HG02884 (cell line): ENCODE measurements around the gene JPT2.
"Not testable (repeated sequence)": the region's sequence is repeated elsewhere in the genome, so short reads cannot be mapped to it uniquely, and the experiment has no call there.

Source experiments
- ATAC-seq: cut with Tn5 transposase; IDR thresholded peaks from one replicate; pipeline ENCODE4 v1.9.1; 2021; ENCODE audit warnings: mild to moderate bottlenecking, moderate library complexity; ENCODE audit not compliant: unreplicated experiment

Gene JPT2

DNA sequence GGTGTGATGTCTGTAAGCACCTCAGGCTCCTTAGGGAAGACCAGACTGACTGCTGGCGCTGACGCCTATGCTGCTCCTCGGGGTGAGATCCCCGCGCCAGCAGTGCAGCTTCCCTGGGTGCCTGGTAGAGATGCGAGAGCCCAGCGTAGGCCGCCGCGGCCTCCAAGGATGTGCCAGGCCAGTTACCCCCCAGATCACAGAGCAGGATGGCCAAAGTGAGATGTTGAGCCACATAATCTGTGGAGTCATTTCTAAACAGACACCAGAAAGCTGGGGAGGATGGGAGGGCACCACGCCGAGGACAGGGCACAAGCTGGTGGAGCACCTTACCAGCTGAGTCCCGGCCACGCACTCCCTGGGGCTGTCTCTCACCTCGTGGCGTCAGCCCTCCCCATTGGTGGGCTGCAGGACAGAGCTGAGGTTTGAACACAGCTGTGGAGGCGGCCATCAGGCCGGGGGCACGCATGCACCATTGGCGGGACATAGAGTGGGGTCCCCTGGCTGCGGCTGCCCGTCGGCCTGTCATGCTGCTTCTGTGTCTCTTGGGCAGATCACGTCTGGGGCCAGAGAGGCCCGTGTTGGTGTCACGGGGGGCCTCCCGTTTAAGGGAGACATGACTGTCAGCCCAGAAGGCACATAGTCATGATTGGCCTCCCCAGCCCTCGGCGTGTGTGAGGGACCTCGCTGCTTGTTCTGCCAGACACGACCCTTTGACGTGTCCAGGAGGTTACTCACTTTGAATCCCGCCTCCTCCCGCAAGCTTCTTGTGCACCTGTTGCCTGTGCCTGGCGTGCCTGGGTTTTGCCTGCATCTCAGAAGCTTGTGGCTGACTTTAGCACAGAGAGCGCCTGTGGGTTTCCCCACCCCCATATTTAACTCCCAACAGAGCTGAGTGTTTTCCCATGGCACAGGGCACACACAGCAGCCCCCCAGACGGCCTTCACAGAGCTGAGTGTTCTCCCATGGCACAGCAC is 49.9 kb downstream of the JPT2 start:
- ATAC-seq = no peak

DNA sequence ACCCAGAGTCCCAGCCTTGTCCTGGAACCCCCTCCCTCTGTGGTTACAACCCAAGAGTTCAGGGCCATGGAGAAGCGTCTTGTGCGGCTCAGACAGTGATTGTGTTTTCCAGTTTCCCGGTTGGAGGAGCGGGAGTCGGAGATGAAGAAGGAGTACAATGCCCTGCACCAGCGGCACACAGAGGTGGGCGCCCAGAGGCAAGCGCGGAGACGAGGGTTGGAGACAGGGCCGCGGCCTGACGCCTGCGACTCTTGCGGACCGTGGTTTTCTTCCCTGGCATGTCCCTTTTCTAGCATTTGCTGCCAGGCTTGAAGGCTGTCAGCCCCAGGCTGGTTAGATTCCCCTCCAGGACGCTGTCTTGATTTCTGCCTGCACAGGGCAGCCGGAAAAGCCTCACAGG is 50.9 kb downstream of the JPT2 start:
- ATAC-seq = no peak

DNA sequence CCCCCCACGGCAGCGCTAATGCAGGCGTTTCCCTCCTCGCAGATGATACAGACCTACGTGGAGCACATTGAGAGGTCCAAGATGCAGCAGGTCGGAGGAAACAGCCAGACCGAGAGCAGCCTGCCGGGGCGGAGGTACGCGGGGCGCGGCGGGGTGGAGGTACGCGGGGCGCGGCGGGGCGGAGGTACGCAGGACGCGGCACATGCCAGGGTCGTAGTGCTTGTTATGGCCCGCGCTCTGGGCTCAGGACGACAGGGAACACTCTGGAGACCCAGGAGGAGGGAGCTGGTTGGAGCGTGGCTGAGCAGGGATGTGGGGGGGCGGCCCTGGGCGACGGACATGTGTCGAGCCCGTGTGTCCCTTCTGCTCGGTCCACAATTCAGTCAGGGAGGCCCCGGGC is 51.4 kb downstream of the JPT2 start:
- no peak for ATAC-seq

DNA sequence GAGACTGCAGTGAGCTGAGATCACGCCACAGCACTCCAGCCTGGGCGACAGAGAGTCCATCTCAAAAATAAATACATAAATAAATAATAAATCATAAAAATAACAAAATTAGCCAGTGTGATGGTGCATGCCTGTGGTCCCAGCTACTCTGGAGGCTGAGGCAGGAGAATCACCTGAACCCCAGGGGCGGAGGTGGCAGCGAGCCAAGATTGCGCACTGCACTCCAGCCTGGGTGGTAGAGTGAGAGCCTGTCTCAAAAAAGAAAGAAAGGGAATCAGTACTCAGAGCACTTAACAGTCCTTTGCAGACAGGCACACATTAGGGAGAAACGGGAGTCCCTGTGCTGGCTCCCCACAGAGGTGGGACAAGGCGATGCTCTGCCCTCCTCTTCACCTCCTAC is 53.0 kb downstream of the JPT2 start:
- no peak for ATAC-seq

GRCh38 chr16:1731603-1732002 is 53.5 kb downstream of the JPT2 start:
- no peak for ATAC-seq

DNA sequence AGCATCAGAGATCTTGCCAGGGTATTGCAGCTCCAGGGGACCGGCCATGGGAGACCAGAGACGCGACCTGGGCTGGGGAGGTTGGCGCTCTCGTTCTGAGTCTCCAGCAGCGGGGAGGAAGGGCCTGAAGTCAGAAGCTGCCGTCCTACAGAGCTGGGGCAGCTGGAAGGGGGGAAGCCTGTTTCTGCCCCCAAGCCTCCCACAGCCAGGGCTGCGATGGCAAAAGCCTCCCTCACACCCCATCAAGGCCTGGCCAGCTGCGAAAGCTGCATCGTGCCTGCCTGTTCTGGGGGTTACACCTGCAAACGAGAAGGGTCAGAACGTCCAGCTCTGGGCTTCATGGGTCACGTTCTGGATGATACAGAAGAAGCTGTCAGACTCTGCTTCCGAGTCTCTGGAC is 54.0 kb downstream of the JPT2 start:
- ATAC-seq = no peak

DNA sequence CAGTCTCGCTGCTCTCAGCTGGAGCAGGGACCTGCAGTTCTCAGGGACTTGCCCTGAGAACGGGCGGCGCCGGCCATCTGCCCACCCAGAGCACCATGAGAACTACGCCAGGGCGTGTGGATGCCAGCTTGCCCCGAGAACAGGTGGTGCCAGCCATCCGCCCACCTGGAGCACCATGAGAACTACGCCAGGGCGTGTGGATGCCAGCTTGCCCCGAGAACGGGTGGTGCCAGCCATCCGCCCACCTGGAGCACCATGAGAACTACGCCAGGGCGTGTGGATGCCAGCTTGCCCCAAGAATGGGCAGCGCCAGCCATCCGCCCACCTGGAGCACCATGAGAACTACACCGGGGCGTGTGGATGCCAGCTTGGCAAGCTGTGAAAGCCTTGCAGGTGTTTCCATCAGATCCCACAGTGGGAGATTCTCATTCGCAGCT is 54.5 kb downstream of the JPT2 start:
- not testable (repeated sequence) for ATAC-seq

DNA sequence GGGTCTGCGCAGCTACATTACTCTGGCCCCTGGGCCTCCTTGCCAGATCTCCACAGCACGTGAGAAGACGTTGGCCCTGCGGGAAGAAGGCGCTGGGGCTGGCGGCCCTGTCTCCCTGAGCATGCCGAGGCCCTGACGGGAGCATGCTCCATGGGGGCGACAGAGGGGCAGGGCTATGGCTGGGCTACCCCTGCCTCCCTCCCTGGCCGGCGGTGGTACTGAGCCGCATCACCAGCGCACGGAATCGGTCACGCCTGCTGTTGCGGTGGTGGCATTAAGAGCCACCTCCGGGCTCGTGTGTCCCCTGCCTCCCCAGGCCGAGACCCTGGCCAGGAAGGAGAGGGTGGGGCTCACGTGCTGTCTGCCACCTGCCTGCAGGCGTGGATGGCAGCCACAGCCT is 56.0 kb downstream of the JPT2 start:
- no peak for ATAC-seq

DNA sequence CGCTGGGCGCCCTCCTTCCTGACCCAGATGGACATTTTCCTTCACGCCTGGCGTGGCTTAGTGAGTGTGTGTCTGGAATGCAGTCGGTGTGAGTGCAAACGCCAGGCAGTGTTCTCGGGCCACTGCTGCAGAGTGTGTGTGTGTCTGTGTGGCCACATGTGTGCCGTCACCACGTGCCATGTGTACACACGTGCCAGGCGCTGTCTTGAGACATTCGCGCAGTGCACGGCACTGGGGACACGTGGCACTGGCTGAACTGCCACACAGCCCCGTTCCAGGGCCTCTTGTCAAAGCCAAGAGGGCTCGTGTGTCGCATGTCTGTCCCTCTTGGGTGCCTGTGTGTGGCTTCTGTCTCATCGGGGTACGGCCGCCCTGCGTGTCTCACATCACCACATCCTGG is 56.7 kb downstream of the JPT2 start:
- no peak for ATAC-seq

DNA sequence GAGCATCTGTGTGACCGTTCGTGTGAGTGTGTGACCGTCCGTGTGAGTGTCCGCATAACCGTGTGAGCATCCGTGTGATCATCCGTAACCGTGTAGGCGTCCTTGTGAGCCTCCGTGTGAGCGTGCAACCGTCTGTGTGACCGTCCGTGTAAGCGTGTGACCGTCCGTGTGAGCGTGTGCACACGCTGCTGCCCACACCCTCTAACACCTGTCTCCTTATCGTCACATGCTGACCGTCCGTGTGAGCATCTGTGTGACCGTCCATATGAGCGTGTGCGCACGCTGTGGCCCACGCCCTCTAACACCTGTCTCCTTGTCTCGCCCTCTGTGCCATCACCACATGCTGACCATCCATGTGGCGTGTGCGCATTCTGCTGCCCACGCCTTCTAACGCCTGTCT is 62.2 kb downstream of the JPT2 start:
- ATAC-seq = no peak

DNA sequence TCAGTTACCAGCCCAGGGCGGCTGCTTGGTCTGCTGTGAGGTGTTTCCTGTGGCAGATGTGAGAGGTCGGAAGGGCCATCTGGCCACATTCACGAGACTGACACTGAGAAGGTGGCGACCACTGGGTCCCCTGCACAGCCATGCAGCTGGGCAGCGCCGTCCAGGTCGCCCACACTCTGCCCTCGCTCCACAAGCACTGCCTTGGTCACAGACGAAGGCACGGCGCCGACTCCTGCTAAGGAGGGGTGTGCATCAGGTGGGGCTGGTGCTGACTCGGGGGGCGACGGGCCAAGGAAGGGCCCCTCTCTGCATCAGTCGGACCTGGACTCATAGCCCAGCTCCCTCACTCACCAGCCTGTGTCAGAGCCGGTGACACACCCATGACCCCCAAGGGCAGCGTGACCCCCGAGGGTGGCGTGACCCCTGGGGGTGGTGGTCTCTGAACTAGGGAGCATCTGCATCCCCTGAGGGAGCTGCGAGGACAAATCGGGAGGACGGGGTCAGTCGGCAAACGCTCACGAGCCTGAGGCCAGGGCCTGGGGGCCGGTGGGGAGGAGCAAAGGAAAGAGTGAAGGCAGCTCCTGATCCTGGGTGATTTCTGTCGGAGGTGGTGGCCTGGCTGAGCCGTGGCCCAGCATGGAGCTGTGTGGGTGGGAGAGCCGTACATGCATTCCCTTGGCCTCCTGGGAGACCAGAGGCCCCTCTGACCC is 62.9 kb downstream of the JPT2 start:
- ATAC-seq = no peak

DNA sequence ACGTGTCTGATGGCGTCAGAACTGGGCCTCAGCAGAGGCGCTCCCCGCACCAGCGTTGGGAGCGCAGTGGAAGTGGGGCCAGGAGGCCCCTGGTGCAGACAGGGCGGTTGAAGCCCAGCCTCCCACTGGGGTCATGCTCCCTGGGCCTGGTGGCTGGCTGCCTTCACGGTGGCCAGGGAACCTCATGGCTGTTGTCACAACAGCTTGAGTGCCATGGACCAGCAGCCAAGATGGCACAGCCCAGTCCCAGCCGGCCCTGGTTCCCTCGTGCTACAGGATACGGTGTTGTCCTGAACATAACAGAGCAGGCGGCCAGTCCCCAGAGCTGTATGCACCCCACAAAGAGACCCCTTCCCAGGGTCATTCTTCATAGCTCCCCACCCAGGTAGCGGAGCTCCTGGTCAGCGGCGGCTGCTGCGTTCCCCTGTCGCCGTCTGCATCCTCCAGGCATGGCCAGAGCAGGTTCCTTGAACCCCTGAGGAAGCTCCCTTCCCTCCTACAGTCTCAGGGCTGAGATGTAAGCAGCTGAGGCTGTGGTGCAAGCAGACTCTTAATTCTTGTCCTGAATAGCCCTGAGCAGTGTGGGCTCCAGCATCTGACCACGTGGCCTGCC is 63.6 kb downstream of the JPT2 start:
- ATAC-seq = no peak

DNA sequence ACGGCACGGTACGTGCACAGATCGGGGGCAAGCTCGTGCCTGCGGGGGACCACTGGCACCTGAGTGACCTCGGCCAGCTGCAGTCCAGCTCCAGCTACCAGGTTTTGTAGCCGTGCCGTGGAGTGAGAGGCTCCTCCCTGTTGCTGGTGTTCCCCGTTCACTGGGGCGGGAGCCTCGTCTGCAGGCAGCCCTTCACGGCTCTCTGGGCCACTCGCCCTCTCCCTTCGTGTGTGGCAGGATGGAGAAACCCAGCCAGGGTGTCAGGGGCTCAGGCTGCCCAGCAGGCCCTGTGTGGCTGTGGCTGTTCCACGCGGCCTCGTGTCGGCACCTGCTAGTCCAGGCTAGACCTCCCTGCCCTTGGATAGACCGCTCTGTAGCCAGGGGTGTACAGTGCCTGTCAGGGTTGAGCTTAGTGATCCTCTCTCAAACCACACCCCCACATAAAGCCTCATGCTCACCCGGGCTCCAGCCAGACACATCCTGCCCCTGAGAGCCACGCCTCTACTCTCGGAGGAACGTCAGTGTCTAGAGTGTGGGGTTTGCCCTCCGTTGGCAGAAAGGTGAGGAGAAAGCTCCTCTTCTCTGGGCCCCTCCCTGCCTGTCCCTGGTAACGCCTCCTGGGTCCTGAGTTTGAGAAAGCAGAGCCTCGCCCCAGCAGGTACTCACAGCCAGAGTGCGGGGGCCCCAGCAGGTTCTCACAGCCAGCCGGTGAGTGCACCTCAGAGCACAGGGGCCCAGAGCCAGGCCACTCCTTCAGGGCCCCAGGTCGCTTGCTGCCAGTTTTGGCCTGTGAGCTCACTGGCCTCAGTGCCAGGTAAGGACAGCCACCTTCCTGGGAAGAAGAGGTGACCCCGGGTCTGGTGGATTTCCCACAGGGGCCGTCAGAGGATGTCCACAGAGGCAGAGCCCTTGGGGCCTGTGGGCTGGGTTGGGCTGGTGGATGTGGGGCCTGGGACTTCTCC is 65.6 kb downstream of the JPT2 start:
- ATAC-seq = no peak

DNA sequence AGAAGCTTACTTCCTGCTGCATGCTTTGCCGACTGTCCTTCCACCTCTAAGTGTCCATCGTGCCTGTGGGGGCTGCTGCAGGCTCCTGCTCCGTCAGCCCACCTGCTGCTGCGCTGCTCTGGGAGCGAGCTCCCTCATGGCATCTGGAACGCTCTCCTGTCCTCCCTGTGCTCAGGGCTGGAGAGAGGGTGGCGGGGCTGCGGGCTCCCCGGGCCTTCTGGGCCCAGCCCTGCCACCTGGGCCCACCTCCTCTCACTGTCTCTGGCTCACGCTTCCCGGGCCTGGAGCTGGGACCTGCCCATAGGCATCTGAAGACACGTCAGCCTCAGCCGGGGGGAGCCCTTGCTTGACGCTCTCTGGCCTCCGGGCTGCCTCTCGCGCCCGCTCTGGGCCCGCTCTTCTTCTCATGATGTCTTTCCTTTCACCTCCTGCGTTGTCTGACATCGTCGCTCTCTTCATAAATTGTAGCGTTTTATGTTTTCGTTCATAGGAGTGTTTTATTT is 66.3 kb downstream of the JPT2 start:
- ATAC-seq = no peak

DNA sequence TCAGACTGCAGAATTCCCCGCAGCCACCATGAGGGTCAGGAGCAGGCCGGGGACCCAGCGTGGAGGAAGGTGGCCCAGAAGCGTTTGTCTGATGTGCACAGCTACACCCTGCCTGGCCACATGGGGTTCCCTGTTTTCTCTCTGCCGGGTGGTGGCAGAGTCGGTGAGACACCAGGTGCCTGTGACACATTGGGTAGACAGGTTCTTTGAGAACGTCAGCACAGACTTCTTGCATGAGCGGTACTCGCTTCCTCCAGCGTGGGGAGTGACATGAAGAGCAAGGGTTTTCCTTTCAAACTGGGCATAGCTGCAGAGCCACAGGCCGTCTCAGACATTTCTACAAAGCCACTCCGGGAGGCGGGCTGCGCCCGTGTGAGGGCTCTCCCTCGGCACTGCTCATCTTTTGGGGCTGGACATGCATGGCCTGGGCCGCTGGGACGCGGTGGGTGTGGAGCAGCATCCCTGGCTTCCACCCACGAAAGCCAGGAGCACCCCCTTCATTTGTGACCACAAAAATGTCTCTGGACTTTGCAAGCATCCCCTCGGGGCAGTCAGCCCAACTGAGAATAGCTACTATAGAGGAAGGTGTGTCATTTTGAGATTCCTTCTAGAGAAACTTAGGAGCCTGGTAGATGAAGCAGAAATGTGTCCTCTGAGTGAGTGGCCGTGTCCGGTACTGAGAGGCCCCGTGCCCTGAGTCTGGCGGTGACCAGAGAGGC is 67.3 kb downstream of the JPT2 start:
- no peak for ATAC-seq

GRCh38 chr16:1745900-1746692 is 68.0 kb downstream of the JPT2 start:
- ATAC-seq = no peak

DNA sequence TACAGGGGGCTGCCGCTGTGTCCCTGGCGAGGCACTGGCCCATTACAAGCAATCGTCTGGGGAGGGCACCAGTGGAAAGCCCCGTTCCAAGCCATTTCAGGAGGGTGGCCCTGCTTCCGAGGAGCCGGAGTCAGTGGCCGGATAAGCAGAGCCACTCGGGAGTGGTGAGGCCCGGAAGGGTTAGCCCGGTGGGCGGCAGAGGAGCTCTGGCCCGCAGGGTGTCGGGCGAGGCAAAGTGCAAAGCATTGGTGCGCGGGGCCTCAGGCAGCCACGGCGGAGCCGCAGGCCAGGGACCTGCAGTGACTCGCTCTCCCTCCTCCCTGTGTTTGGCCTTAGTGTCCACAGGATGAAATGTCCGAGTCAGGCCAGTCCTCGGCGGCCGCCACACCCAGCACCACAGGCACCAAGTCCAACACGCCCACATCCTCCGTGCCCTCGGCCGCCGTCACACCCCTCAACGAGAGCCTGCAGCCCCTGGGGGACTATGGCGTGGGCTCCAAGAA is 68.7 kb downstream of the JPT2 start:
- ATAC-seq = no peak

DNA sequence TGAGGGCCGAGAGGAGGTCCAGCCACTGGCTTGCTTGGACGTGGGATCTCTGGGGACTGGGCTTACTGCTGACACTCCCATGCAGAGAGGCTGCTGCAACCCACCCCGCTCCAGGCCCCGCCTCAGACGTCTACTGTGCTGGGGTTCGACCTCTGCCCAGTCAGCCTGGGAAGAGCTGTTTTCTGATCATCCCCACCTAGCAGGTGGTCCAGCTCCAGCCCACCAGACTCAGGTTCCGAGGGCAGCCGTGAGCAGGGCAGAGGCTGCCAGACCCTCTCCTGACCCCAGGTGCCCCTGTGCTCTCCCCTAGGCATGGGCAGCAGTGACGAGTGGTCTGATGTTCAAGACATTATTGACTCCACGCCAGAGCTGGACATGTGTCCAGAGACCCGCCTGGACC is 69.9 kb downstream of the JPT2 start:
- ATAC-seq = no peak
